OCI-LY3 (cell line): Measurements from ENCODE around the gene CBFA2T2.

Source experiments
- CTCF ChIP-seq: fragments of 200-600, 300-600 bp; sonication (generic); IDR thresholded peaks from 2 replicates; pipeline ENCODE4 v1.5.1; 2014; ENCODE audit warnings: antibody characterized with exemption, low read length, low read depth
- EZH2phosphoT487 ChIP-seq: fragments of 200-600 bp; shearing (Covaris generic); IDR thresholded peaks from 2 replicates; pipeline ENCODE4 v1.6.1; 2018; ENCODE audit warnings: antibody characterized with exemption, mixed run types, low read depth

- TF ChIP-seq CTCF = no peak
- TF ChIP-seq EZH2phosphoT487 = no peak
These were observed 168.6 kb downstream of the CBFA2T2 start for GRCh38 chr20:33658510-33658909.
